Natural killer cell (primary cell): Measurements from ENCODE around the gene CDH23. TPM values are rescaled to one million over a fixed set of nuclear protein-coding genes. Genes with fewer than 3 reads are reported as not detected.

Experiments used
- ATAC-seq, 3 donors: fragments of 150-1000 bp in 2 of 3; fragments of 200-7000 bp in 1 of 3; cut with Tn5 transposase; 1 replicate in 1 of 3; 2 replicates in 2 of 3; pipeline ENCODE4 v1.10.0; 2021; ENCODE audit warnings: mild to moderate bottlenecking in 2 of 3, moderate library complexity in 2 of 3
- DNase-seq, 2 donors: peaks; one replicate each; pipeline versions ENCODE4 v3.0.0 to v3.0.0-alpha.2; 2013 to 2021; ENCODE audit warnings: mixed read lengths in 1 of 2
- H3K27ac ChIP-seq: one replicate; pipeline ENCODE4 v1.5.1; 2013; ENCODE audit warnings: mild to moderate bottlenecking, low read length
- H3K27me3 ChIP-seq: one replicate; pipeline ENCODE4 v1.6.1; 2013; ENCODE audit warnings: low read length; ENCODE audit not compliant: control insufficient read depth, insufficient read depth
- H3K36me3 ChIP-seq: one replicate; pipeline ENCODE4 v1.6.1; 2013; ENCODE audit warnings: low read length; ENCODE audit not compliant: control insufficient read depth, insufficient read depth
- H3K4me1 ChIP-seq: one replicate; pipeline ENCODE4 v1.6.1; 2013; ENCODE audit warnings: low read length; ENCODE audit not compliant: control insufficient read depth, insufficient read depth
- H3K4me3 ChIP-seq: one replicate; pipeline ENCODE4 v1.5.1; 2013; ENCODE audit warnings: low read length
- H3K9me3 ChIP-seq: one replicate; pipeline ENCODE4 v1.6.1; 2013; ENCODE audit warnings: low read length; ENCODE audit not compliant: control insufficient read depth, insufficient read depth
- H3K27ac Mint-ChIP-seq, 2 donors: one replicate each; pipeline ENCODE4 v1.8.0; 2022; ENCODE audit warnings: mild to moderate bottlenecking in 2 of 2, mixed read lengths in 2 of 2, moderate library complexity in 1 of 2
- H3K27me3 Mint-ChIP-seq, 2 donors: one replicate each; pipeline ENCODE4 v1.8.0; 2022; ENCODE audit warnings: low read depth in 2 of 2, mixed read lengths in 2 of 2
- H3K36me3 Mint-ChIP-seq: one replicate; pipeline ENCODE4 v1.8.0; 2022; ENCODE audit warnings: mixed read lengths
- H3K4me1 Mint-ChIP-seq, 2 donors: one replicate each; pipeline ENCODE4 v1.8.0; 2022; ENCODE audit warnings: mixed read lengths in 2 of 2
- H3K4me3 Mint-ChIP-seq: one replicate; pipeline ENCODE4 v1.8.0; 2022; ENCODE audit warnings: mild to moderate bottlenecking, moderate library complexity, mixed read lengths
- H3K9me3 Mint-ChIP-seq, 2 donors: one replicate each; pipeline ENCODE4 v1.8.0; 2022; ENCODE audit warnings: mixed read lengths in 2 of 2
- WGBS: methylation state at CpG from one replicate; pipeline ENCODE4 v1.1.7; 2013; ENCODE audit warnings: missing lambda C conversion rate; ENCODE audit not compliant: insufficient coverage; 5-methylcytosine and 5-hydroxymethylcytosine counted together
- intact Hi-C: fragments of 100-400 bp; cut with micrococcal nuclease; formaldehyde crosslinking; loops from one replicate; pipeline ENCODE4 v1.14.2; 2022
- total RNA-seq, 4 donors: library from RNA; stranded (reverse); fragments of 120-200 nt in 1 of 4; gene quantifications; one replicate each; pipeline versions ENCODE4 v1.2.3 to v1.2.4, GENCODE V29; 2013 to 2022
- TF ChIP-seq, protein P1 (sequence below): fragments of 200-600 bp; IDR thresholded peaks from one replicate; pipeline ENCODE4 v1.8.0; 2022; ENCODE audit warnings: antibody characterized with exemption

The CDH23 gene
- total RNA-seq, 3 donors from 2014 or later (not counting 1 experiment from before 2014, with no cell fraction given), result 1.2 to 6.0 (median 4.3) TPM

DNA sequence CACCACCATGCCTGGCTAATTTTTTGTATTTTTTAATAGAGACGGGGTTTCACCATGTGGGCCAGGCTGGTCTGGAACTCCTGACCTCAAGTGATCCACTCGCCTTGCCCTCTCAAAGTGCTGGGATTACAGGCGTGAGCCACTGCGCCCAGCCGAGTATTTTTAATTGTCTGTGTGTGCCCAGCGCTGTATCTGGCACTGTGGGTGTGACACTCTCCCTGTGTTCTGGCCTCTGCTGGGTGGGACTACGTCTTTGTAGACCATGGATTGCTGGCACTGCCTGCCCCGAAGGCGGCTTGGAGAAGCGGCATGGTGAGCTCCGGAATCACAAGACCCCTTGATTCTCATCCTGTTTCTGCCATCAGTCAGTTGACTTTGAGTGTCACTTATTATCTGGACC, 136.2 kb downstream of the CDH23 start:
- H3K27ac ChIP-seq, result no peak overlapping the region
- H3K9me3 Mint-ChIP-seq, result peaks cover 2% of the 10 kb centered on the region in 2 donors
- H3K4me3 Mint-ChIP-seq, result no peak overlapping the region
- no peak overlapping the region for H3K4me3 ChIP-seq
- TF ChIP-seq, protein P1, sequence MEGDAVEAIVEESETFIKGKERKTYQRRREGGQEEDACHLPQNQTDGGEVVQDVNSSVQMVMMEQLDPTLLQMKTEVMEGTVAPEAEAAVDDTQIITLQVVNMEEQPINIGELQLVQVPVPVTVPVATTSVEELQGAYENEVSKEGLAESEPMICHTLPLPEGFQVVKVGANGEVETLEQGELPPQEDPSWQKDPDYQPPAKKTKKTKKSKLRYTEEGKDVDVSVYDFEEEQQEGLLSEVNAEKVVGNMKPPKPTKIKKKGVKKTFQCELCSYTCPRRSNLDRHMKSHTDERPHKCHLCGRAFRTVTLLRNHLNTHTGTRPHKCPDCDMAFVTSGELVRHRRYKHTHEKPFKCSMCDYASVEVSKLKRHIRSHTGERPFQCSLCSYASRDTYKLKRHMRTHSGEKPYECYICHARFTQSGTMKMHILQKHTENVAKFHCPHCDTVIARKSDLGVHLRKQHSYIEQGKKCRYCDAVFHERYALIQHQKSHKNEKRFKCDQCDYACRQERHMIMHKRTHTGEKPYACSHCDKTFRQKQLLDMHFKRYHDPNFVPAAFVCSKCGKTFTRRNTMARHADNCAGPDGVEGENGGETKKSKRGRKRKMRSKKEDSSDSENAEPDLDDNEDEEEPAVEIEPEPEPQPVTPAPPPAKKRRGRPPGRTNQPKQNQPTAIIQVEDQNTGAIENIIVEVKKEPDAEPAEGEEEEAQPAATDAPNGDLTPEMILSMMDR, result no peak
- 95% methylated on average over 11 of the region's 11 CpGs for WGBS
- H3K4me1 Mint-ChIP-seq, result peaks cover 0 to 6% of the 10 kb centered on the region in 2 donors
- H3K27me3 Mint-ChIP-seq, result peaks cover 0 to 2% of the 10 kb centered on the region in 2 donors
- ATAC-seq (no peak), DNase-seq (no peak)
- no peaks in the 10 kb centered on the region for H3K36me3 Mint-ChIP-seq
- intact Hi-C loops, result no loop called here
- H3K36me3 ChIP-seq, result no peaks in the 10 kb centered on the region
- no peaks in the 10 kb centered on the region for H3K27me3 ChIP-seq
- no peaks in the 10 kb centered on the region for H3K9me3 ChIP-seq
- H3K4me1 ChIP-seq, result no peaks in the 10 kb centered on the region
- H3K27ac Mint-ChIP-seq, result no peak overlapping the region

DNA sequence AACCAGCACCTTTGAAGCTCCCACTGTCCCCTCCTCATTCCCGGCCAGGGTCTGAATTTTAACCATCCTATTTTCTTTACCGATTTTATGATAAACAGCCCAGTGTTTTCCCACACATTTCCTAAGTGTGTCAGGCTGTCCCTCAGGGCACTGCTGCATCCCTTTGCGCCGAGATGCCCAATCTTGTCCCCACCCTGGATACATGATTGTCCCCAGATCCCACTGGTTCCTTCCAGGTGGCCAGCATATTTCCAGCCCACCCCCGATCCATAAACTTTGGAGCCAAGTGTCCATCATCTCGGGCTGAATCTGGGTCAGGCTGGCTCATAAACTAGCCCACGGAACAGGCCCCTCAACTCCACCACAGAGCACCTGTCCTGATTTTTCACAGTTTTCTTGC, 137.2 kb downstream of the CDH23 start:
- TF ChIP-seq, protein P1, result no peak
- no peaks in the 10 kb centered on the region for H3K27me3 ChIP-seq
- Mint-ChIP-seq H3K4me3 (no peak overlapping the region), H3K4me1 (peaks cover 0 to 6% of the 10 kb centered on the region in 2 donors), H3K36me3 (no peaks in the 10 kb centered on the region), H3K27me3 (peaks cover 0 to 4% of the 10 kb centered on the region in 2 donors), H3K27ac (no peak overlapping the region), H3K9me3 (peaks cover 2% of the 10 kb centered on the region in 2 donors)
- intact Hi-C loops, result no loop called here
- H3K4me1 ChIP-seq, result no peaks in the 10 kb centered on the region
- DNase-seq (no peak), ATAC-seq (no peak)
- H3K27ac ChIP-seq, result no peak overlapping the region
- H3K36me3 ChIP-seq, result no peaks in the 10 kb centered on the region
- no peaks in the 10 kb centered on the region for H3K9me3 ChIP-seq
- WGBS, result 87% methylated on average over 7 of the region's 7 CpGs
- no peak overlapping the region for H3K4me3 ChIP-seq

DNA sequence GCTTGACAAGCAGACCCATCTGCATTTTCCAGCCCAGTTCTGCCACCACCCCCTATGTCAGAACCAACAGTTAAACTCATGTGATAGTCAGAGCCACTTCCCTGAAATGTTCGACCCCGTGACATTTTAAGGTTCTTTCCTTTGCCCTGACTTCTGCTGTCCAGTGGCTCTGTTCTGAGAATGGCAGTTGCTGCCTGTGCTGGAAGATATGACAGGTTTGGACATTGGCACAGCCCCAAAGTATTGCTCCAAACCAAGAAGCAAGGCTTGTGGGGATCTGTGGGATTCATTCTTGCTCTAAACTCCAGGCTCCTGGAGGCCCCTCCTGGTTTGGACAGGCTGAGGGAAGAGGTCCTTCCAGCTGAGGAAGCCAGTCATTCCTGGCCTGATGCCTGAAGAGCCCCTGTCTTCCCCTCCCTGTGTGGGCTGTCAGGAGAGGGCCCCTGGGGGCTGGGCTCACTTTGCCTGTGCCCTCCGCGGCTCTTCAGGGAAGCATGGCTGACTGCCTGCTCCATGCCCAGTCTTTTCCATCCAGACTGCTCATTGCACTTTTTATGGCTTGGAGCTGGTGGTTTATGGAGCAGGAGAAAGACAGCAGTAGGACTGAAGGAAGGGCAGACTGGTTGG, 138.0 kb downstream of the CDH23 start:
- TF ChIP-seq, protein P1, result no peak
- Histone ChIP-seq H3K27me3 (no peaks in the 10 kb centered on the region), H3K4me1 (no peaks in the 10 kb centered on the region), H3K36me3 (no peaks in the 10 kb centered on the region), H3K9me3 (no peaks in the 10 kb centered on the region), H3K4me3 (no peak overlapping the region), H3K27ac (no peak overlapping the region)
- Mint-ChIP-seq H3K36me3 (no peaks in the 10 kb centered on the region), H3K9me3 (peaks cover 2% of the 10 kb centered on the region in 2 donors), H3K4me3 (no peak overlapping the region), H3K4me1 (peaks cover 0 to 6% of the 10 kb centered on the region in 2 donors), H3K27ac (no peak overlapping the region), H3K27me3 (peaks cover 0 to 4% of the 10 kb centered on the region in 2 donors)
- ATAC-seq (no peak), DNase-seq (no peak)
- WGBS, result 86% methylated on average over 4 of the region's 4 CpGs
- intact Hi-C loops, result no loop called here

DNA sequence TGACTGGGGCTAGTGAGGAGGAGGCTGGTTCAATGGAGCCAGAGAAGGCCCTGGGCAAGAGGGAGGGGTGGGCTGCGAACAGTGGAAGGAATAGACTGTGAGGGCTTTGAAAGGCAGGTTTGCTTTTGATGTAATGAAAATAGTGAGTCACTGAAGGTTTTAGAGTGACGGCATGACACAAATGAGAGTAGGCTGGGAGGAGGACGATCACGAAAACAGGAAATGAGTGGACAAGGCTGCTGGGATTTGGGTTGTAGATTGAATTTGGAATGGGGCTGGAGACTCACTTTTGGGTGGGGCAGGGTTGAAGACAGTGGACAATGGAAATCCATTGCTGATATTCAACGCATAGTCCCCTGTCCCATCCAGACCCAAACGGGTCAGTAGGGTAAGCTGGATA, 139.6 kb downstream of the CDH23 start:
- DNase-seq (no peak), ATAC-seq (no peak)
- Histone ChIP-seq H3K36me3 (no peaks in the 10 kb centered on the region), H3K27me3 (no peaks in the 10 kb centered on the region), H3K4me3 (no peak overlapping the region), H3K4me1 (no peaks in the 10 kb centered on the region), H3K27ac (no peak overlapping the region), H3K9me3 (no peaks in the 10 kb centered on the region)
- Mint-ChIP-seq H3K9me3 (peaks cover 2% of the 10 kb centered on the region in 2 donors), H3K4me3 (no peak overlapping the region), H3K27me3 (peaks cover 0 to 4% of the 10 kb centered on the region in 2 donors), H3K27ac (no peak overlapping the region), H3K36me3 (no peaks in the 10 kb centered on the region), H3K4me1 (peaks cover 0 to 6% of the 10 kb centered on the region in 2 donors)
- TF ChIP-seq, protein P1, result no peak
- WGBS, result 85% methylated on average over 6 of the region's 6 CpGs
- intact Hi-C loops, result no loop called here
